Esophagus squamous epithelium (tissue), 4 donors: ENCODE measurements around the gene SEC14L5.

Experiments
- POLR2A ChIP-seq, 4 donors: fragments of 450-650 bp; IDR thresholded peaks; one replicate each; pipeline ENCODE4 v1.6.1; 2017; ENCODE audit warnings: antibody characterized with exemption in 4 of 4, mild to moderate bottlenecking in 4 of 4, moderate library complexity in 3 of 4
- TF ChIP-seq, protein P1 (sequence below), 6 experiments: fragments of 450-650 bp in 4 of 6; fragments of 200-600 bp in 2 of 6; sonication (generic) in 2 of 6; IDR thresholded peaks; one replicate each; pipeline ENCODE4 v1.5.1; 2016 to 2019; ENCODE audit warnings: antibody characterized with exemption in 6 of 6, mild to moderate bottlenecking in 4 of 6, moderate library complexity in 4 of 6

DNA sequence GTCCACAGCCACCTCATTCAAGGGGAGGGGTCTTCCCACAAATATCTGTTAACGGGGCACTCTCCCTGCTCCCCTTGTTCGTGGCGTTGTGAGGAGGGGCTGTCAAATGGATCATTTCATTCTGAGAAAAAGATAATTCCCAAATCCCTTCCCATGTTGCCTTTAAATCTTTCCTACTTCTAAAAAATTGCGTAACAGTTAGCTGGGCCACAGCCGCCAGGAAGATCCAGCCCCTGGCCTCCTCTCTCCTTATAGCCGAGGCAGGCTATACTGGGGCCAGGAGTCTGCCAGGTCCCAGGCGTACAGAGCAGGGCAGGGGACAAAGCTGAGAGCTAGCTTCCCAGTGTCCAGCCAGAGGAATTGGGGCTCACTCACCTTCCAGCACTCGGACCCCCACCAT, 107.2 kb downstream of the SEC14L5 start:
- TF ChIP-seq, protein P1, sequence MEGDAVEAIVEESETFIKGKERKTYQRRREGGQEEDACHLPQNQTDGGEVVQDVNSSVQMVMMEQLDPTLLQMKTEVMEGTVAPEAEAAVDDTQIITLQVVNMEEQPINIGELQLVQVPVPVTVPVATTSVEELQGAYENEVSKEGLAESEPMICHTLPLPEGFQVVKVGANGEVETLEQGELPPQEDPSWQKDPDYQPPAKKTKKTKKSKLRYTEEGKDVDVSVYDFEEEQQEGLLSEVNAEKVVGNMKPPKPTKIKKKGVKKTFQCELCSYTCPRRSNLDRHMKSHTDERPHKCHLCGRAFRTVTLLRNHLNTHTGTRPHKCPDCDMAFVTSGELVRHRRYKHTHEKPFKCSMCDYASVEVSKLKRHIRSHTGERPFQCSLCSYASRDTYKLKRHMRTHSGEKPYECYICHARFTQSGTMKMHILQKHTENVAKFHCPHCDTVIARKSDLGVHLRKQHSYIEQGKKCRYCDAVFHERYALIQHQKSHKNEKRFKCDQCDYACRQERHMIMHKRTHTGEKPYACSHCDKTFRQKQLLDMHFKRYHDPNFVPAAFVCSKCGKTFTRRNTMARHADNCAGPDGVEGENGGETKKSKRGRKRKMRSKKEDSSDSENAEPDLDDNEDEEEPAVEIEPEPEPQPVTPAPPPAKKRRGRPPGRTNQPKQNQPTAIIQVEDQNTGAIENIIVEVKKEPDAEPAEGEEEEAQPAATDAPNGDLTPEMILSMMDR (IDR thresholded peaks at IDR 0.05), result no peak
- no peak for TF ChIP-seq POLR2A (IDR thresholded peaks at IDR 0.05)
